Endodermal cell (in vitro differentiated cells): ENCODE results near the gene REPS2. TPM values are rescaled to one million over a fixed set of nuclear protein-coding genes. Genes with fewer than 3 reads are reported as not detected.
A peak's percentile ranks its signal among the peaks of the same experiment; 100 is the strongest.

Experiments
- DNase-seq: peaks from one replicate; pipeline ENCODE4 v3.0.0-alpha.2; 2017
- H3K27ac ChIP-seq: 2 replicates; pipeline ENCODE4 v1.5.1; 2013; ENCODE audit warnings: mild to moderate bottlenecking, low read depth, low read length, moderate library complexity
- H3K27me3 ChIP-seq: 2 replicates; pipeline ENCODE4 v1.6.1; 2013; ENCODE audit warnings: mild to moderate bottlenecking, low read length, moderate library complexity; ENCODE audit not compliant: insufficient read depth, control insufficient read depth, poor library complexity, severe bottlenecking
- H3K36me3 ChIP-seq: 2 replicates; pipeline ENCODE4 v1.7.0; 2013; ENCODE audit warnings: mild to moderate bottlenecking, low read length, moderate library complexity; ENCODE audit not compliant: control insufficient read depth, insufficient read depth
- H3K4me1 ChIP-seq: one replicate; pipeline ENCODE4 v1.7.0; 2013; ENCODE audit warnings: low read length; ENCODE audit not compliant: control insufficient read depth, insufficient read depth
- H3K4me3 ChIP-seq: 2 replicates; pipeline ENCODE4 v1.5.1; 2013; ENCODE audit warnings: mild to moderate bottlenecking, low read length, moderate library complexity
- H3K9ac ChIP-seq: 2 replicates; pipeline ENCODE4 v1.6.1; 2013; ENCODE audit warnings: mild to moderate bottlenecking, low read length, moderate library complexity; ENCODE audit not compliant: poor library complexity, severe bottlenecking; ENCODE audit errors: extremely low read depth
- H3K9me3 ChIP-seq: 2 replicates; pipeline ENCODE4 v1.6.1; 2013; ENCODE audit warnings: mild to moderate bottlenecking, low read length, moderate library complexity; ENCODE audit not compliant: control insufficient read depth
- H3K27ac Mint-ChIP-seq: 2 replicates; pipeline ENCODE4 v1.8.0; 2020; ENCODE audit warnings: mixed read lengths
- H3K27me3 Mint-ChIP-seq: 2 replicates; pipeline ENCODE4 v1.8.0; 2021; ENCODE audit warnings: mild to moderate bottlenecking, mixed read lengths; ENCODE audit not compliant: insufficient read depth
- H3K36me3 Mint-ChIP-seq: 2 replicates; pipeline ENCODE4 v1.8.0; 2020; ENCODE audit warnings: low read depth, mixed read lengths
- H3K4me1 Mint-ChIP-seq: 2 replicates; pipeline ENCODE4 v1.8.0; 2020; ENCODE audit warnings: mixed read lengths
- H3K4me3 Mint-ChIP-seq: 2 replicates; pipeline ENCODE4 v1.8.0; 2020; ENCODE audit warnings: mild to moderate bottlenecking, moderate library complexity, mixed read lengths
- H3K9me3 Mint-ChIP-seq: 2 replicates; pipeline ENCODE4 v1.8.0; 2020; ENCODE audit warnings: mild to moderate bottlenecking, mixed read lengths
- CTCF ChIP-seq: fragments of 200-600 bp; sonication (generic); conservative IDR thresholded peaks from 2 replicates; pipeline ENCODE4 v1.5.0; 2021; ENCODE audit warnings: antibody characterized with exemption, mild to moderate bottlenecking
- WGBS, 2 experiments: methylation state at CpG; one replicate each; pipeline versions ENCODE4 v1.1.5 to v1.1.7; 2013; ENCODE audit warnings: missing lambda C conversion rate in 2 of 2, mixed read lengths in 1 of 2; ENCODE audit not compliant: insufficient coverage in 1 of 2, insufficient read length in 1 of 2; 5-methylcytosine and 5-hydroxymethylcytosine counted together
- total RNA-seq, 2 donors: library from RNA; stranded (reverse); fragmentation: NEBNext Ultra II Directional in 1 of 2; extraction: Animal tissue kit (Norgen Biotek cat#: 25700) in 1 of 2; gene quantifications; 2 replicates in 1 of 2; 3 replicates in 1 of 2; pipeline ENCODE4 v1.2.1, GENCODE V29; 2021

Gene REPS2
- total RNA-seq, 2 donors from 2014 or later: 4.3 to 16.6 TPM

GRCh38 chrX:17046478-17047097 is 100.1 kb downstream of the REPS2 start:
- H3K9me3 ChIP-seq: no peaks in the 10 kb centered on the region
- peak; percentile 93 for TF ChIP-seq CTCF
- DNase-seq: peak; percentile 88
- H3K36me3 ChIP-seq: no peaks in the 10 kb centered on the region
- H3K9ac ChIP-seq: no peak overlapping the region
- H3K36me3 Mint-ChIP-seq: peaks cover 8% of the 10 kb centered on the region
- H3K27ac Mint-ChIP-seq: no peak overlapping the region
- WGBS, 2 experiments: 47% methylated on average over 4 of the region's 5 CpGs; no CpG with 5 or more reads in 1 of the 2 experiments
- no peak overlapping the region for H3K4me3 ChIP-seq
- no peaks in the 10 kb centered on the region for H3K27me3 ChIP-seq
- H3K27me3 Mint-ChIP-seq: no peaks in the 10 kb centered on the region
- no peaks in the 10 kb centered on the region for H3K4me1 Mint-ChIP-seq
- H3K4me1 ChIP-seq: no peaks in the 10 kb centered on the region
- no peaks in the 10 kb centered on the region for H3K9me3 Mint-ChIP-seq
- no peak overlapping the region for H3K27ac ChIP-seq
- no peak overlapping the region for H3K4me3 Mint-ChIP-seq

GRCh38 chrX:17047224-17047623 is 100.8 kb downstream of the REPS2 start:
- Mint-ChIP-seq H3K27me3 (no peaks in the 10 kb centered on the region), H3K4me3 (no peak overlapping the region), H3K36me3 (peaks cover 8% of the 10 kb centered on the region), H3K27ac (no peak overlapping the region), H3K9me3 (no peaks in the 10 kb centered on the region), H3K4me1 (no peaks in the 10 kb centered on the region)
- Histone ChIP-seq H3K27ac (no peak overlapping the region), H3K9ac (no peak overlapping the region), H3K9me3 (no peaks in the 10 kb centered on the region), H3K4me1 (no peaks in the 10 kb centered on the region), H3K27me3 (no peaks in the 10 kb centered on the region), H3K36me3 (no peaks in the 10 kb centered on the region), H3K4me3 (no peak overlapping the region)
- WGBS, 2 experiments: 60 to 76% methylated on average over 1 to 7 of the region's 7 CpGs
- no peak for DNase-seq
- no peak for TF ChIP-seq CTCF

- Mint-ChIP-seq H3K9me3 (peaks cover 3% of the 10 kb centered on the region), H3K4me1 (no peaks in the 10 kb centered on the region), H3K4me3 (no peak overlapping the region), H3K27ac (no peak overlapping the region), H3K27me3 (no peaks in the 10 kb centered on the region), H3K36me3 (peaks cover 10% of the 10 kb centered on the region)
- no peak for TF ChIP-seq CTCF
- no peaks in the 10 kb centered on the region for H3K9me3 ChIP-seq
- no peaks in the 10 kb centered on the region for H3K4me1 ChIP-seq
- no peak overlapping the region for H3K27ac ChIP-seq
- H3K4me3 ChIP-seq: no peak overlapping the region
- H3K27me3 ChIP-seq: no peaks in the 10 kb centered on the region
- H3K9ac ChIP-seq: no peak overlapping the region
- H3K36me3 ChIP-seq: no peaks in the 10 kb centered on the region
- DNase-seq: no peak
These were observed 105.8 kb downstream of the REPS2 start for GRCh38 chrX:17052210-17052609.
